ENCODE data around the gene SCLT1.

DNA sequence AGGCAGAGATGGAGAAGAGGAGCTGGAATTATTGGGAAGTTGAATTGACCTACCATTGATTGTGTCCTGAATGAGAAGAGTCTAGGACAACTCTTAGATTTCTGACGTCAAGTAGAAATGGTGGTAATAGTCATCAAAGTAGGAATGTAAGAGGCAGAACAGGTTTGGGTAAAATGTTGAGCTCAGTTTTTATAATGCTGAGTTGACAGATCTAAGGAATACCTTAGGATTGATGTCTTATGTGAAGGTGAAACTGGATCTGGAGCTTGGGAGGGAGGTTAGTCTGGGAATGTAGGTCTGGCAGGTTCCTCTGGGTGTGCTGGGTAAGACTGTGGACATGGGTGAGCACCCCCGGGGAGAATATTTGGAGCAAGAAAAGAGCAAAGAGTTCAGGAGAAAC, 251.9 kb downstream of the SCLT1 start:
- TF ChIP-seq, protein P1, sequence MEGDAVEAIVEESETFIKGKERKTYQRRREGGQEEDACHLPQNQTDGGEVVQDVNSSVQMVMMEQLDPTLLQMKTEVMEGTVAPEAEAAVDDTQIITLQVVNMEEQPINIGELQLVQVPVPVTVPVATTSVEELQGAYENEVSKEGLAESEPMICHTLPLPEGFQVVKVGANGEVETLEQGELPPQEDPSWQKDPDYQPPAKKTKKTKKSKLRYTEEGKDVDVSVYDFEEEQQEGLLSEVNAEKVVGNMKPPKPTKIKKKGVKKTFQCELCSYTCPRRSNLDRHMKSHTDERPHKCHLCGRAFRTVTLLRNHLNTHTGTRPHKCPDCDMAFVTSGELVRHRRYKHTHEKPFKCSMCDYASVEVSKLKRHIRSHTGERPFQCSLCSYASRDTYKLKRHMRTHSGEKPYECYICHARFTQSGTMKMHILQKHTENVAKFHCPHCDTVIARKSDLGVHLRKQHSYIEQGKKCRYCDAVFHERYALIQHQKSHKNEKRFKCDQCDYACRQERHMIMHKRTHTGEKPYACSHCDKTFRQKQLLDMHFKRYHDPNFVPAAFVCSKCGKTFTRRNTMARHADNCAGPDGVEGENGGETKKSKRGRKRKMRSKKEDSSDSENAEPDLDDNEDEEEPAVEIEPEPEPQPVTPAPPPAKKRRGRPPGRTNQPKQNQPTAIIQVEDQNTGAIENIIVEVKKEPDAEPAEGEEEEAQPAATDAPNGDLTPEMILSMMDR (IDR thresholded peaks at IDR 0.05): no peak
- no peak for TF ChIP-seq POLR2A (IDR thresholded peaks at IDR 0.05)

Measured in thyroid gland (tissue), 4 donors.